ENCODE data around the gene SLC39A7.

DNA sequence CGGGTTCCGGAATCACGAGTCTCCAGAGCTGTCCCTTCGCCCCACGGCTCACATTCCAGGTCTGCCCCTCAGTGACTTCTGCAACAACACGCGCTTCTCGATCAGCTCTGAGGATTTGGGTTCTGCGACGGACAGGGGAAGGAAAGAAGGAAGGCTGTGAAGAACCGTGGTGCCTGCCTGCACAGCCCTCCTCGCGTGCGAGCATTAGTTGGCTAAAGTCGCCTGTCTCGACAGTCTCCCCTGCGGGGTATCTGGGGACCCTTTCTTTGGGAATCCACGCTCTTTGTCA, 47.9 kb downstream of the SLC39A7 start:
- TF ChIP-seq CTCF (conservative IDR thresholded peaks at IDR 0.05; ENCODE audit: low read length) (0 out of 2 replicates have a peak, but pooled peaks have one; percentile 32), EZH2phosphoT487 (IDR thresholded peaks at IDR 0.05; ENCODE audit: borderline replicate concordance) (no peak)

Measured in Loucy (cell line).